Measurements from ENCODE around the gene RAB9A.
A peak's percentile ranks its signal among the peaks of the same experiment; 100 is the strongest.

DNA sequence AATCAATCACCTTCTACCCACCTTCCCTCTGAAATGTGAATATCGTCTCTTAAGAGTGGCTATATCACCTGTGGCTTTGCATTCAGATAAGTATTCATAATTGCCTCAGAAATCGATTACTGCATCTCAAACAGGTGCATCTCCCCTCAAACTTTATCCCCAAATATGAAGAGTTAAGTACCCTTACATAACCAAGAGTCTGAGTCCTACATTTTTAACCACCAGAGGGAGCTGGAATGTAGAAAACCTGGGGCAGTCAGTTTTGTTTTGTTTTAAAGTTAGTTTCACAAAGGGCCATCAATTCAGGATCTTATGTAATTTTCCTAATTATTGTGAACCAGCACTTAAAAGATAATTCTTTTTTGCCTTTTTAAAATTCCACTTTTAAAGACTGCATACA lies 30.3 kb upstream of the RAB9A start:
- TF ChIP-seq, protein P1, sequence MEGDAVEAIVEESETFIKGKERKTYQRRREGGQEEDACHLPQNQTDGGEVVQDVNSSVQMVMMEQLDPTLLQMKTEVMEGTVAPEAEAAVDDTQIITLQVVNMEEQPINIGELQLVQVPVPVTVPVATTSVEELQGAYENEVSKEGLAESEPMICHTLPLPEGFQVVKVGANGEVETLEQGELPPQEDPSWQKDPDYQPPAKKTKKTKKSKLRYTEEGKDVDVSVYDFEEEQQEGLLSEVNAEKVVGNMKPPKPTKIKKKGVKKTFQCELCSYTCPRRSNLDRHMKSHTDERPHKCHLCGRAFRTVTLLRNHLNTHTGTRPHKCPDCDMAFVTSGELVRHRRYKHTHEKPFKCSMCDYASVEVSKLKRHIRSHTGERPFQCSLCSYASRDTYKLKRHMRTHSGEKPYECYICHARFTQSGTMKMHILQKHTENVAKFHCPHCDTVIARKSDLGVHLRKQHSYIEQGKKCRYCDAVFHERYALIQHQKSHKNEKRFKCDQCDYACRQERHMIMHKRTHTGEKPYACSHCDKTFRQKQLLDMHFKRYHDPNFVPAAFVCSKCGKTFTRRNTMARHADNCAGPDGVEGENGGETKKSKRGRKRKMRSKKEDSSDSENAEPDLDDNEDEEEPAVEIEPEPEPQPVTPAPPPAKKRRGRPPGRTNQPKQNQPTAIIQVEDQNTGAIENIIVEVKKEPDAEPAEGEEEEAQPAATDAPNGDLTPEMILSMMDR (IDR thresholded peaks at IDR 0.05), result peak; percentile 70 to 83 (median 80)
- TF ChIP-seq POLR2A (IDR thresholded peaks at IDR 0.05), result no peak

All from right lobe of liver (tissue), 4 donors.